Gastrocnemius medialis (tissue), 4 donors: ENCODE measurements around the gene NFAT5.

Experiments
- CTCF ChIP-seq, 5 experiments: fragments of 450-650 bp in 3 of 5; fragments of 200-600 bp in 2 of 5; sonication (generic) in 2 of 5; IDR thresholded peaks in 4 of 5; conservative IDR thresholded peaks in 1 of 5; 1 replicate in 4 of 5; 2 replicates in 1 of 5; pipeline ENCODE4 v1.5.1; 2016 to 2019; ENCODE audit warnings: antibody characterized with exemption in 5 of 5, mild to moderate bottlenecking in 3 of 5, moderate library complexity in 3 of 5
- POLR2A ChIP-seq, 2 donors: fragments of 450-650 bp; IDR thresholded peaks; one replicate each; pipeline ENCODE4 v1.6.1; 2017; ENCODE audit warnings: antibody characterized with exemption in 2 of 2, mild to moderate bottlenecking in 2 of 2, moderate library complexity in 2 of 2

DNA sequence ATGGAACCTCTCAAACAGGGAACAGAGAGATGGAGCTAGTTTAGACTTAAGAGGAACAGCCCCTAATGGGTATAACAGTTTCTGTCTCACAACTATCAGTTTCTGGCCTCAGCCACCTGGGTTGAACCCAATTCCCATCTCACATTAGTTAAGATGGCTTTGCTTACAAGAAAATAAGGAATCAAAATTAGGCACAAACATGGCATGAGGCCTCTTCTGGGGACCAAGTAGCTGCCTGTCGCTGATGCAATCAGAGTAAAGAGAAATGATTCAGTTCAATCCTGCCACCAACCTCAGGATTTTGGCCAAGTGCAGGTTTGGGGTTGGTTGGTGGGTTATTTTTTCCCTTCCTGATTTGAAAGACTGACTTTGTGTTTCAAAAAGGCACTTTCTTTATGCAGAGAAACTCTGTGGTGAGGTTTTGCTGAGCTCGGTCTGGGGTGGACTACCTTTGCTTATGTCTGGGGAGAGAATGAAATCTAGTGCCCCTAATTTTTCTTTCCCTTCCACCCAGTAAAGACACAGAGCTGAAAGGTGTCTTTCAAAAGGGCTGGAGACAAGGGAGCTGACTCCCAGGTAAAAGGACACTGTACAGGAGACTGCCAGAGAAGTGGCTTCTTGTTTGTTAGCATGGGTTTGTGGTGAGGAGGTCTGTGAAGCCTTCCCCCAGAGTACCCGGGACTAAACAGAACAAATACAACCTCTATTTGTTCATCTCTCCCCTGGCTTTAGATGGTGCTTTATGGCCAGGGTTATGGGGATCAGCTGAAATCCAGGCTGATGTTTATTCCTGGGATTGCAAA, 44.8 kb upstream of the NFAT5 start:
- no peak for TF ChIP-seq CTCF (IDR thresholded peaks at IDR 0.05 in 4 of 5, conservative IDR thresholded peaks at IDR 0.05 in 1 of 5)
- no peak for TF ChIP-seq POLR2A (IDR thresholded peaks at IDR 0.05)
